Nephron progenitor cell (in vitro differentiated cells): ENCODE results near the gene RBM47.
A peak's percentile ranks its signal among the peaks of the same experiment; 100 is the strongest.

ENCODE experiments used
- DNase-seq: peaks from one replicate; pipeline ENCODE4 v3.0.0; 2021
- H3K27ac Mint-ChIP-seq: 2 replicates; pipeline ENCODE4 v1.8.0; 2021; ENCODE audit warnings: mild to moderate bottlenecking, moderate library complexity, mixed read lengths
- H3K27me3 Mint-ChIP-seq: 2 replicates; pipeline ENCODE4 v1.8.0; 2021; ENCODE audit warnings: mild to moderate bottlenecking, low read depth, mixed read lengths; ENCODE audit not compliant: poor library complexity
- H3K36me3 Mint-ChIP-seq: 2 replicates; pipeline ENCODE4 v1.8.0; 2021; ENCODE audit warnings: low read depth, mixed read lengths
- H3K4me1 Mint-ChIP-seq: 2 replicates; pipeline ENCODE4 v1.8.0; 2021; ENCODE audit warnings: mixed read lengths
- H3K4me3 Mint-ChIP-seq: 2 replicates; pipeline ENCODE4 v1.8.0; 2021; ENCODE audit warnings: mild to moderate bottlenecking, moderate library complexity, mixed read lengths
- H3K9me3 Mint-ChIP-seq: 2 replicates; pipeline ENCODE4 v1.8.0; 2021; ENCODE audit warnings: mild to moderate bottlenecking, moderate library complexity, mixed read lengths
- TF ChIP-seq, protein P1 (sequence below): fragments of 200-600 bp; sonication (generic); IDR thresholded peaks from 2 replicates; pipeline ENCODE4 v1.5.0; 2021; ENCODE audit warnings: antibody characterized with exemption

RBM47 gene

GRCh38 chr4:40621592-40622512, 7.8 kb downstream of the RBM47 start:
- peaks cover 26% of the 10 kb centered on the region for H3K4me1 Mint-ChIP-seq
- peak overlapping the region; percentile 60 for H3K27ac Mint-ChIP-seq
- no peak overlapping the region for H3K4me3 Mint-ChIP-seq
- no peak for DNase-seq
- H3K9me3 Mint-ChIP-seq: no peaks in the 10 kb centered on the region
- H3K27me3 Mint-ChIP-seq: peaks cover 19% of the 10 kb centered on the region
- TF ChIP-seq, protein P1, sequence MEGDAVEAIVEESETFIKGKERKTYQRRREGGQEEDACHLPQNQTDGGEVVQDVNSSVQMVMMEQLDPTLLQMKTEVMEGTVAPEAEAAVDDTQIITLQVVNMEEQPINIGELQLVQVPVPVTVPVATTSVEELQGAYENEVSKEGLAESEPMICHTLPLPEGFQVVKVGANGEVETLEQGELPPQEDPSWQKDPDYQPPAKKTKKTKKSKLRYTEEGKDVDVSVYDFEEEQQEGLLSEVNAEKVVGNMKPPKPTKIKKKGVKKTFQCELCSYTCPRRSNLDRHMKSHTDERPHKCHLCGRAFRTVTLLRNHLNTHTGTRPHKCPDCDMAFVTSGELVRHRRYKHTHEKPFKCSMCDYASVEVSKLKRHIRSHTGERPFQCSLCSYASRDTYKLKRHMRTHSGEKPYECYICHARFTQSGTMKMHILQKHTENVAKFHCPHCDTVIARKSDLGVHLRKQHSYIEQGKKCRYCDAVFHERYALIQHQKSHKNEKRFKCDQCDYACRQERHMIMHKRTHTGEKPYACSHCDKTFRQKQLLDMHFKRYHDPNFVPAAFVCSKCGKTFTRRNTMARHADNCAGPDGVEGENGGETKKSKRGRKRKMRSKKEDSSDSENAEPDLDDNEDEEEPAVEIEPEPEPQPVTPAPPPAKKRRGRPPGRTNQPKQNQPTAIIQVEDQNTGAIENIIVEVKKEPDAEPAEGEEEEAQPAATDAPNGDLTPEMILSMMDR: no peak
- H3K36me3 Mint-ChIP-seq: peaks cover 5% of the 10 kb centered on the region

DNA sequence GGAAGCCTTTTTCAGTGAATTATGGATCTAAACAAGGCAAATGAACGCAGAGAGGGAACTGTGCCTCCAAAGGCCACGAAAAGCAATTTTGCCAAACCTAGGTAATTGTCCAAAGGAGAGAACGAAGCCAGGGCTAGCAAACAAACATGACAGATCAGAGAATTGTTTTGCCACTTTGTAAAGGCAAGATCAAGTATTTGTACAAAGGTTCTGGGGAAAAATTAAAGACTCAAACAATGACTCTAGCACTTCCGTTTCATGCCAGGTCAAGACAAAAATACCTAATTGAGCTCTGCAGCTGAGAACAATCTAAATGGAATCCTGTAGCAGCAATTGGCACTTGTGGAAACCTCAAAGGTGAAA, 8.5 kb downstream of the RBM47 start:
- peaks cover 13% of the 10 kb centered on the region for H3K27me3 Mint-ChIP-seq
- no peak overlapping the region for H3K27ac Mint-ChIP-seq
- H3K4me1 Mint-ChIP-seq: peaks cover 19% of the 10 kb centered on the region
- peaks cover 5% of the 10 kb centered on the region for H3K36me3 Mint-ChIP-seq
- no peak overlapping the region for H3K4me3 Mint-ChIP-seq
- H3K9me3 Mint-ChIP-seq: no peaks in the 10 kb centered on the region
- no peak for DNase-seq
- TF ChIP-seq, protein P1: no peak

GRCh38 chr4:40619600-40619999, 10.1 kb downstream of the RBM47 start:
- DNase-seq: no peak
- H3K9me3 Mint-ChIP-seq: no peaks in the 10 kb centered on the region
- H3K27me3 Mint-ChIP-seq: peaks cover 3% of the 10 kb centered on the region
- no peak overlapping the region for H3K4me3 Mint-ChIP-seq
- peaks cover 19% of the 10 kb centered on the region for H3K4me1 Mint-ChIP-seq
- peaks cover 5% of the 10 kb centered on the region for H3K36me3 Mint-ChIP-seq
- no peak overlapping the region for H3K27ac Mint-ChIP-seq
- TF ChIP-seq, protein P1: no peak

DNA sequence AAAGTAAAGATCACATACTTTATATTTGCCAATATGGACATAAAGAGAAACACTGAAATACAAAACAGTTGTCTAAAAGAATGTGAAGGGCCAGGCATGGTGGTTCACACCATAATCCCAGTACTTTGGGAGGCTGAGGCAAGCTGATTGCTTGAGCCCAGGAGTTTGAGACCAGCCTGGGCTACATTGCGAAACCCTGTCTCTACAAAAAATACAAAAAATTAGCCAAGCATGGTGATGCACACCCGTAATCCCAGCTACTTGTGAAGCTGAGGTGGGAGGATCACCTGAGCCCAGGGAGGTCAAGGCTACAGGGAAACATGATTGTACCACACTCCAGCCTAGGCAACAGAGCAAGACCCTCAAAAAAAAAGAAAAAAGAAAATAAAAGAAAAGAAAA, 11.8 kb downstream of the RBM47 start:
- H3K36me3 Mint-ChIP-seq: peaks cover 7% of the 10 kb centered on the region
- peaks cover 6% of the 10 kb centered on the region for H3K27me3 Mint-ChIP-seq
- no peak overlapping the region for H3K27ac Mint-ChIP-seq
- TF ChIP-seq, protein P1: no peak
- peaks cover 19% of the 10 kb centered on the region for H3K4me1 Mint-ChIP-seq
- DNase-seq: no peak
- no peak overlapping the region for H3K4me3 Mint-ChIP-seq
- H3K9me3 Mint-ChIP-seq: peaks cover 2% of the 10 kb centered on the region

DNA sequence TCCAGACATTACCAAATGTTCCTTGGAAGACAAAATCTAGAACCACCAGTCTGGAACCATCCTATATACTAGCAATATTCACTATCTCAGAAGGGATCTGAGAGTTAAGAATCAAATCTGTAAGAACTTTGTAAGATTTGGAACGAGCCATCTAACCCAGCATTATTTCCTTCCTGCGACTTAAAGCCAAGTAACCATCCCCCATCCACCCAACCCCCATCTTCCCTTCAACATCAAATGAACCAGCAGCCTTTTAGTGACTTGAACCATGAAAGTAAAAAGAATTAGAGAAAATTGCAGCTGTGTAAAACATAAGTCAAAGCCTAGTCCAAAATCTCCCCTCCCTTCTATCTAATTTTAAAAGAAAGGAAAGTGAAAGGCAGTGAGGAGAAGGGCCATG, 15.6 kb downstream of the RBM47 start:
- TF ChIP-seq, protein P1: no peak
- Mint-ChIP-seq H3K27me3 (peaks cover 4% of the 10 kb centered on the region), H3K4me1 (peaks cover 10% of the 10 kb centered on the region), H3K9me3 (peaks cover 10% of the 10 kb centered on the region), H3K27ac (no peak overlapping the region), H3K4me3 (no peak overlapping the region), H3K36me3 (peaks cover 5% of the 10 kb centered on the region)
- no peak for DNase-seq

DNA sequence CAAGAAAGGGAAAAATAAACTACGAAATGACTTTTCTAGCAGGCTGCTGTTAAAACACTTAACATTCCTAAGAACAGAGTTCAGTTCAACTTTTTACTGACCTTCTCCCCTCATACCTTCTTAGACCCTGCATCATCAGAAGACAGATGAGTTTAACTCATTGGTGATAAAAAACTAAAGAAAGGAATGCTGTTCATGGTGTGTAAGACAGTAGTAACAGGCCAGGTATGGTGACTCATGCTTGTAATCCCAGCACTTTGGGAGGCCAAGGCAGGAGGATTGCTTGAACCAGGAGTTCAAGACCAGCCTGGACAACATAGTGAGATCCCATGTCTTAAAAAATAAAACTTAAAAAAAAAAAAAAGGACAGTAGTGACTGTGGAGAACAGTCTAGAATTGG, 16.2 kb downstream of the RBM47 start:
- Mint-ChIP-seq H3K27ac (no peak overlapping the region), H3K36me3 (peaks cover 5% of the 10 kb centered on the region), H3K27me3 (peaks cover 4% of the 10 kb centered on the region), H3K9me3 (peaks cover 10% of the 10 kb centered on the region), H3K4me1 (peaks cover 10% of the 10 kb centered on the region), H3K4me3 (no peak overlapping the region)
- TF ChIP-seq, protein P1: no peak
- no peak for DNase-seq
